GM21723 (cell line): ENCODE results near the gene SEMA3E.
"Not testable (repeated sequence)": the region's sequence is repeated elsewhere in the genome, so short reads cannot be mapped to it uniquely, and the experiment has no call there.

Experiments
- ATAC-seq: cut with Tn5 transposase; IDR thresholded peaks from one replicate; pipeline ENCODE4 v1.9.1; 2021; ENCODE audit warnings: mild to moderate bottlenecking, moderate library complexity; ENCODE audit not compliant: unreplicated experiment

SEMA3E gene

DNA sequence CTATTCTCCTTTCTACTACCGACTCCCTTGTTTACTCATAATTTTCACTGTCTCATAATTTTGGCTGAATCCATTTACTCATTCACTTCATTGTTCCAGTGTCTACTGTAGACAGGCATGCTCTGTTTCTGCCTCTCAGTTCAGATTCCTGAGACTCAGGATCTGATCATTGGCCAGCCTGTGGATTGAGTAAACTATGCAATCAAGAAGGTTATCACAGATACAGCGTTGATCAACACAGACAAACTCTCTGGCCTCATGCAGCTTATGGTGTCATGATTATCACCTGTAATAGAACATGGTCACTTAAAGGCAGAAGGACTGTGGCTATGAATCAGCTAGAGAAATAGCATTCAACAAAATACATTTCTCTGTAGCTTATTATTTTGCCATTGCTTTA lies 86.0 kb downstream of the SEMA3E start:
- no peak for ATAC-seq

- no peak for ATAC-seq
These were observed 86.7 kb downstream of the SEMA3E start for GRCh38 chr7:83562289-83562688.

GRCh38 chr7:83559887-83560286 lies 89.1 kb downstream of the SEMA3E start:
- no peak for ATAC-seq

DNA sequence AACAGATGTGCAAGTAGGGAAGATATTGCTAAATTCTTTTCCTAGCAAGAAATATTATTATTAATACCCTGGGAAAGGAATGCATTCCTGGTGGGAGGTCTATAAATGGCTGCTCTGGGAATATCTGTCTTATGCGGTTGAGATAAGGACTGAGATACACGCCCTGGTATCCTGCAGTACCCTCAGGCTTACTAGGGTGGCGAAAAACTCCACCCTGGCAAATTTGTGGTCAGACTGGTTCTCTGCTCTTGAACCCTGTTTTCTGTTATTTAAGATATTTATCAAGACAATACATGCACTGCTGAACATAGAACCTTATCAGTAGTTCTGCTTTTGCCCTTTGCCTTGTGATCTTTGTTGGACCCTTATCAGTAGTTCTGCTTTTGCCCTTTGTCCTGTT lies 96.4 kb downstream of the SEMA3E start:
- ATAC-seq: not testable (repeated sequence)

GRCh38 chr7:83550100-83550499 lies 98.8 kb downstream of the SEMA3E start:
- ATAC-seq: no peak

- no peak for ATAC-seq
These were observed 100.7 kb downstream of the SEMA3E start for GRCh38 chr7:83548250-83548649.

DNA sequence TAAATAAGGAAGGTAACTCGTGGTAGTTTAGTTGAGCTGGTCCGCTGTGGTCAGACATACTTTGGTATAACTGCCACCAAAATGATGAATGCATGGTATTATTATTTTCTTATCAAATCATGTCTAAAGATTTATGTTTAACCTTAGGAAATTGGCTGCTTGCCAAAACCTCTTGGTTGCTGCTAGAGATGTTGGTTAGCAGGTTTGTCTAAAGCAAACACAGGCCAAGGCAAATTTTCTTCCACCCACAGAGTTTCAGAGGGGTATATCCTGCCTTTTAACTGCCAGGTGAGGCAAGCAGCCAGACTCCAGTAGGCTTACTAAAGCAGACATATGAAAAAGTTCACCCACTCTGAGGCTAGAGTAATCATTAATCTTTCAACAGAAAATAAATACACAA lies 101.4 kb downstream of the SEMA3E start:
- ATAC-seq: no peak

GRCh38 chr7:83546586-83546985 lies 102.4 kb downstream of the SEMA3E start:
- ATAC-seq: no peak

- no peak for ATAC-seq
These were observed 107.6 kb downstream of the SEMA3E start for GRCh38 chr7:83541187-83541960.

- no peak for ATAC-seq
These were observed 114.5 kb downstream of the SEMA3E start for GRCh38 chr7:83534488-83534887.

- ATAC-seq: no peak
These were observed 116.7 kb downstream of the SEMA3E start for GRCh38 chr7:83532219-83532618.

GRCh38 chr7:83531766-83532165 lies 117.2 kb downstream of the SEMA3E start:
- ATAC-seq: no peak

DNA sequence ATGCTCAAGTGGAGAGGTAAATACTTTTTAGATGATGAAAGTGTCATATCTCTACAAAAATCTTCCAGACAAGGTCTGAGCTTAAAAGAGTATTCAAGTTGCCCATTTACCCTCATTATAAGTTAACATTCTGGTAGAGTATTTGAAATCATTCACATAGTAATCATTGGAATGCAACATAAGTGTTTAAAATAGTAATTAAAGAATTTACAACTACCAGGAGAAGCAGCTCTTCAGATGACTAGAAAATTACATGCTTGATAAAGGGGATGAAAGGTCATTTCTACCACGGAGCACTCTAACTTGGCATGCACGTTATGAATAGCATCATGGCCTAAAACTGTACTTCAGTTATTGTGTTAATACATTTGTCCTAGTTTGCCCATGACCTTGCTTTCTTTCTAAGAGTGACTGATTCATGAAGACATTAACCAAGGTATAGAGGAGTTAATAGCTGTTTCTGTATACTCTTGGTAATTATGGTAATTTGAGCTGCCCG lies 120.0 kb downstream of the SEMA3E start:
- no peak for ATAC-seq

GRCh38 chr7:83524277-83525075 lies 124.5 kb downstream of the SEMA3E start:
- no peak for ATAC-seq

- no peak for ATAC-seq
These were observed 128.2 kb downstream of the SEMA3E start for GRCh38 chr7:83520726-83521125.

DNA sequence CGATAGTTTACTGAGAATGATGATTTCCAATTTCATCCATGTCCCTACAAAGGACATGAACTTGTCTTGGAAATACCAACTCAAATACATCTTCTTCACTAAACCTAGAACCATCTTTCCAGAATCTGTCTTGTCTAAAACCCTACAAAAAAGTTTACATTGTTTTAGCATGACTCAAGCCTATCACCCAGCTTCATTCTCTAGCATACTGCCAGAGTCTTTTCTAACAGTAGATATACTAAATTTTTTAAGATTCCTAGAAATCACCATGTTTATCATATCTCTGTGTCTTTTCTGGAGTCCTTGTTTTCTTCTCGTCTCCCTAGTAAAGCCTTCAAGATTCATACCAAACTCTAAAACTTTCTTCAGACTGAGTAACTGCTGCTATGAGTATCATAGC lies 129.7 kb downstream of the SEMA3E start:
- no peak for ATAC-seq

GRCh38 chr7:83517035-83517700 lies 131.8 kb downstream of the SEMA3E start:
- ATAC-seq: no peak

GRCh38 chr7:83514977-83515376 lies 134.0 kb downstream of the SEMA3E start:
- ATAC-seq: no peak

DNA sequence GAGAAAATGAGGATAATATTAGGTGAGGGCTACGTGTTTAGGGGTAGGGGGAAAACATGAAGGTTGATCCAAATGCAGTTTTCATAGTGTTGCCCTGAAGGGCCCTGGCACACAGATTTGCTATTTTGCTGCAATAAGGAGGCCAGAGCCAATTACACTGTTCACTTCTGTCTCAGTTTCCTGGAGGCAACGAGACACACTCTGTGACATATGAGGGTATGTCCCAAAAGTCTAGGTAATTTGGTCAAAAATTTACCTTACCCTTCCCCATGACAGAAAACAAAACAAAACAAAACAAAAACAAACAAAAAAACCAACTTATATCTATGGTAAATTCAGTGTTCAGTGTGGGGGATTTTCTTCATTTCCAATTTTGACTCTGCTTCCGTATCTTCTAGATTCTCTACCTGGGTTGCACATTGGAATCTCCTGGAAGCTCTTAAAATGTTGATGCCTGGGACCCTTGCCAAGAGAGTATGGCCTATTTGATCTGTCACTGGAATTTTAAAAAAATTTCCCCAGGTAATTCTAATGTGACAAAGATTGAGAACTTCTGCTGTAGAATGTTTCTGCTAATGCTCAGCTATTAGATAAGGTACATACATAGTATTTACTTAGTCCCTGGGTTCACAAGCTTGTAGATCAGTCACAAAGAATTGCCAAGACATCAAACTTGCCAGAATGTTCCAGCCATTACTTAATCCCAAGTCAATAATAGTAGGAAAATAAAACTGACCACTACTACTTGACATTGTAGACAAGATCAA lies 139.5 kb downstream of the SEMA3E start:
- ATAC-seq: no peak

DNA sequence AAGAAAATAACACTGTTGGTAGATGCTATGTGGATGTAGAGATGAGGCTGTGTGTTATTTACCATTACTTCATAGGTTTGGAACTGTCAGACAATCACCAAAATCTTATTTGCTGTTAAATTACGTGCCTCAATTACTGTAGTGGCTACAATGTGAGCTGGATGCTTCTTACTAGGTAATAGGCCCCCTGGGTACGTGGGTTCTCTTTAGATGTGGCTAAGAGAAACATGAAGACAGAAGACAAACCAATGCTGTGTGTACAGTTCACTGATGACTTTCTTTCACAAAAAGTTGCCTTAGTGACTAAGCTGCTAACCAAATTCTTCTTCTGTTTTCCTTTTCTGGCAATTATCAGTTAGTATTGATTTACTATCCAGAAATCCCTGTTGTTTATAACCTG lies 144.6 kb downstream of the SEMA3E start:
- no peak for ATAC-seq

GRCh38 chr7:83502636-83503035 lies 146.3 kb downstream of the SEMA3E start:
- ATAC-seq: no peak
